HT-29 (cell line): ENCODE results near the gene ATP5MC2. TPM values are rescaled to one million over a fixed set of nuclear protein-coding genes. Genes with fewer than 3 reads are reported as not detected.
"Not testable (repeated sequence)": the region's sequence is repeated elsewhere in the genome, so short reads cannot be mapped to it uniquely, and the experiment has no call there.

Source experiments
- DNase-seq: peaks from one replicate; pipeline ENCODE4 v3.0.0-alpha.2; 2015; ENCODE audit warnings: low spot score
- total RNA-seq: library from RNA; depleted of rRNA; stranded (reverse); fragments of >200 nt; shearing (Covaris generic); gene quantifications from 2 replicates; pipeline ENCODE4 v1.2.3, GENCODE V29; 2014

ATP5MC2 gene
- total RNA-seq, 1 experiment from 2014 or later: 379 TPM

DNA sequence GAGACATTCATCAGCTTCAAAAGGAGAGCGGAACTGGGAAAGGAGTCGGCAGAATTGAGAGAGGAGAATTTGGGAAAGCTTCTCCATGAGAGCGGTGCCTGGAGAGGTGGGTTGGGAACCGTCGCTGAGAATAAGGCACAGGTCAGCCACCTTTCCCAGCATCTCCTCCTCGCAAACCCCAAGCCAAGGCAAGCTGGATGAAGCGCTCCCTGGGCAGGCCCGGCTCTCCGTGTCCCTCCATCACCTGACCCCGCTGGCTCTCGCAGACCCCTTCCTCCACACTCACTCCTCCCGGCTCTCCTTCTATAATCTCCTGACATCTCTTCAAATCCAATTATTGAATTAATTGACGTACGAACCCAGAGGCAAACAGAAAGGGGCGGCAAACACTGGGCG lies 18.9 kb upstream of the ATP5MC2 start:
- DNase-seq: no peak

DNA sequence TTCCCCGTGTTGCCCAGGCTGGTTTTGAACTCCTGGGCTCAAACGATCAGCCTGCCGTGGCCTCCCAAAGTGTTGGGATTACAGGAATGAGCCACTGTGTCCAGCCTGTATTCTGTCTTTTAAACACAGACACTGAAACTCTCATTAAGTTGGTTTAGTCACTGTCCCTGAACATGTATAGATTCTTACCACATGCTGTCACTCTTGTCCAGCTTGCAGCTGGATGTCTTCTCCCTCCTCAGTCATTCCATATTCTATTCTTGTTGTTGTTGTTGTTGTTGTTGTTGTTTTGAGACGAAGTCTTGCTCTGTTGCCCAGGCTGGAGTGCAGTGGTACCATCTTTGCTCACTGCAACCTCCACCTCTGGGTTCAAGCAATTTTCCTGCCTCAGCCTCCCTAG lies 12.3 kb upstream of the ATP5MC2 start:
- DNase-seq: no peak

DNA sequence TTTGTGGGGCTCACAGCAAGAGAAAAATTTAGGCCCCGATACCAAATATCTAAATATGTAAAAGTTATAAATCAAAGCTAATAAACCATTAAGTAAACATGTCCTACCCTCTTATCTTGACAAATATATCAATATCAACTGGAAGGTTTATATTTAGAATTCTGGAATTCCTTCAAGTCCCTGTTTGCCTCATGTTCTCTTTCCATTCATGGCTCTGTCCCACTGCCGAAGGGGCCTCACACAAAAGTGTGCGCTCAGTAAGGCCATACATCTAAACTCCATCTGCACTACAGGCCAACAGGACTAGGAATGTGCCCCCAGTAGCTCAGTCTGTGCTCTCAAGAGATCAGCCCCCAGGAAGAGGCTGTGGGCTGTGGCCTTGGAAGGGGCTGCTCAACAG lies 10.6 kb upstream of the ATP5MC2 start:
- no peak for DNase-seq

DNA sequence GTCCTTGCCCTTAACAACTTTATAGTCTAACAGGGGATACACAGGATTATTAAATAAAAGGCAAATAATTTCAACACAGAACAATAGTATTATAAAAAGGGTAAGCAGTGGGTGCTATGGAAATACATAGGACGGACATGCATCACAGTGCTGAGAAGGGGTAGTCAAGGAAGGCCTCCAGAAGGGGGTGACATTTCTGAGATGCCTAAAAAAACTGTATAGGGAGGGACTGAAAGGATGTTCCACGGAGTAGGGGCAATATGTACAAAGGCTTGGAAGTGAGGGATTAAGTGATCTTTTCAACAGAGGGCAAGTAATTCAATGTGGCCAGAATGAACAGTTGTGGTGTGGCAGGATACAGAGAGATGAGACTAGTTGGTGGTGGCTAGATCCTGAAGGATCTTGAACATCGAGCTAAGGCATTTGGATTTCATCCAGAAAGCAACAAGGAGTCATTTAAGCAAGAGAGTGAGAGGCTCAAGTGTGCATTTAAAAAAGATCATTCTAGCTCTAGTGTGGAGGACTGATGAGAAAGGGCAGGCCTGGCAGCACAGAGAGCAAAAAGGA lies 8.9 kb upstream of the ATP5MC2 start:
- DNase-seq: no peak

DNA sequence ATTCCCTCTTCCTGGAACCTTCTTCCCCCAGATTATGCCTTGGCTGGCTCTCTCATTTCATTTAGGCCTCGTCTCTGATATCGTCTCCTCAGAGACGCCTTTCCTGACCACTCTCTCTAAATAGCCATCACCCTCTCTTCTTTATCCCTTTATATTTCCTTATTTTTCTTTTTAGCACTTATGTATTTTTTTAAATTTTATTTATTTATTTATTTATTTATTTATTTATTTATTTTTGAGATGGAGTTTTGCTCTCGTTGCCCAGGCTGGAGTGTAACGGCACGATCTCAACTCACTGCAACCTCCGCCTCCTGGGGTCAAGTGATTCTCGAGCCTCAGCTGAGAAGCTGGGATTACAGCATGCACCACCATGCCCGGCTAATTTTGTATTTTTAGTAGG lies 8.1 kb upstream of the ATP5MC2 start:
- no peak for DNase-seq

DNA sequence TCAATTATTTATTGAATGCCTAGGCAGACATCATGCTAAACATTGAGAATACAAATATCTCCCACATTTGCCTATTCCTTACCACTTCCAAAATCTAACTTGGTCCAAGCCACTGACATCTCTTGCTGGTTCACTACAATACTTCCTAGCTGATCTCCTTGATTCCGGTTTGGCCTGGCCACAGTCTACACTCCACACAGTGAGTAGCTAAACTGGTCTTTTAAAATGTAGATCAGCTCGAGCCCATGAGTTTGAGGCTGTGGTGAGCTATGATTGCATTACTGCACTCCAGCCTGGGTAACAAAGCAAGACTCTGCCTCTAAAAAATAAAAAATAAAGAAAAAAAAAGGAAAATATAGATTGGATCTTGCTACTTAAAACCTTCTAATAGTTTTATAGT lies 7.6 kb upstream of the ATP5MC2 start:
- no peak for DNase-seq

DNA sequence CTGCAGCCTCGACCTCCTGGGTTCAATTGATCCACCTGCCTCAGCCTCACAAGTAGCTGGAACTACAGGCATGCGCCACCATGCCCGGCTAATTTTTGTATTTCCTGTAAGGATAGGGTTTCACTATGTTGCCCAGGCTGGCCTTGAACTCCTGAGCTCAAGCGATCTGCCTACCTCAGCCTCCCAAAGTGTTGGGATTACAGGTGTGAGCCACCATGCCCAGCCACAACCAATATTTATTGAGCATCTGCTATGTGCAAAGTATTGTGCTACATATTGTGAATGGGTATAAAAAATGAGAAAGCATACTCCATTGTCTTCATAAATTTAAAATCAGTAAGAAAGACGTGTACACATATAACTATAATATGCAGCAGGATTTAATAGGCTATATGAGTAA lies 4.2 kb upstream of the ATP5MC2 start:
- DNase-seq: not testable (repeated sequence)

DNA sequence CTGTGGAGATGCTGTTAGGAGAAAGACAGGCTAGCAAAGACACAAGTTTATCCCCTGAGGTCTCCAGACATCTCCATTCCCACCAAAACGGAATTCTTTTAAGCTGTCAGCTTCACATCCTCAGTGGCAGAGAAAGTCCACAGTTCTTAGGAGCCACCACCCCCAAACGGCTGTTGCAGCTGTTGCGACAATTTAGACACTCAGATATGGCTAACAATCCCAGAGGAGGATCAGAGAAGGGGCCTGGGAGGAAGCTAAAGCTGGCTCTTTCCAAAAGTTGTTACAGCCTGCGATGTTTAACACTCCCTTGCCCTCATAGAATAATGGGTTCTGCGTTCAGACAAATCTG lies 1.9 kb upstream of the ATP5MC2 start:
- no peak for DNase-seq

DNA sequence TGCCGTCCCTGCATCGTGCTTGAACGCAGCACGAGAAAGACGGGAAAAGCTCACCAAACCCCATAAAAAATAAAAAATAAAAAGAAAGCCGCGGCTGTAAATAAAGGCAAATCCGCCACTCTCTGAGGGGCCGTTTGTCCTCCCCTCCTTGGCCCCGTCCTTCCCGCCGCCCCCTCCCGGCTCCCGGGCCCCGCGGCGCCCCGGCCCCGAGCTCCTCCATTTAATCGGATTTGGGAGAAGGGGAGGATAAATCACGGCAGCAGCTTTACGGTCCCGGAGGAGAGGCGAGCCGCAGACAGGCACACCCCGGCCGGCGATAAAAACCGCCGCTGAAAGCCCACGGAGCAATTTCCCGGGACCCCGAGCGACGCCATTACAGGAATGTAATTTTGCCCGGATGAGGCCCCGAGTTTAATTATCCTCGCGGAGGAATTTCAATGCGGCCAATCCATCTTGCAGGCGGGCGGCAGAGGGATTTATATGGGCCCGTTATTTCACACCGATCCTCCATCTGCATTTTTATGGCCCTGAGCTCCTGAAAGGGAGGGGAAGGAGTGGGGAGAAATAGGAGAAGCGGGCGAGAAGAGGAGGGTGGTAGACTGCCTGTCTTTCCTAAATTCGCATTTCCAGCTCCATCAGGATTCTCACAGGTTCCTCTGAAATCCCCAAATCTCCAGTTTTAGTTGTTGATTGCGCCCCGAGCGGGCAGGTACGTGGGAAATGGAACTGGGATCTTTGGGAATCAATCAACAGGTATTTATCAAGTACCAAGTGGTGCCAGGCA lies 1.3 kb upstream of the ATP5MC2 start:
- DNase-seq: no peak

DNA sequence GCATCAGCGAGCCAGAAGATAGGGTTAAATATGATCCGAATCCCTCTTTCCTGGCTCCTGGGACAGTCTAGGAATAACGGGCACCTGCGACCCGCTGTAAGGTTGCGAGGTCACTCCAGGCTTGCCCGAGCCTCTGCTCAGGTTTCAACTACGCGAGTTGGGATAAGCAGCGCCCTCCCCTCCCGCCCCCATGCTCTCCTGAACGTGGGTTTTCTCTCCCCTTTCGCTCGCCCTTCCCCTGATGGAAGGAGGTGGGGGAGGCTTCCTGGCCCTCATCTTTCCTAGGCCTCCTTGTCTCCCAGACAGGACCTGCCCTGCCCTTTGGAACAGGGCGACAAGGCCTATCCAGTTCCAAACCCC lies 753 bp upstream of the ATP5MC2 start:
- no peak for DNase-seq

DNA sequence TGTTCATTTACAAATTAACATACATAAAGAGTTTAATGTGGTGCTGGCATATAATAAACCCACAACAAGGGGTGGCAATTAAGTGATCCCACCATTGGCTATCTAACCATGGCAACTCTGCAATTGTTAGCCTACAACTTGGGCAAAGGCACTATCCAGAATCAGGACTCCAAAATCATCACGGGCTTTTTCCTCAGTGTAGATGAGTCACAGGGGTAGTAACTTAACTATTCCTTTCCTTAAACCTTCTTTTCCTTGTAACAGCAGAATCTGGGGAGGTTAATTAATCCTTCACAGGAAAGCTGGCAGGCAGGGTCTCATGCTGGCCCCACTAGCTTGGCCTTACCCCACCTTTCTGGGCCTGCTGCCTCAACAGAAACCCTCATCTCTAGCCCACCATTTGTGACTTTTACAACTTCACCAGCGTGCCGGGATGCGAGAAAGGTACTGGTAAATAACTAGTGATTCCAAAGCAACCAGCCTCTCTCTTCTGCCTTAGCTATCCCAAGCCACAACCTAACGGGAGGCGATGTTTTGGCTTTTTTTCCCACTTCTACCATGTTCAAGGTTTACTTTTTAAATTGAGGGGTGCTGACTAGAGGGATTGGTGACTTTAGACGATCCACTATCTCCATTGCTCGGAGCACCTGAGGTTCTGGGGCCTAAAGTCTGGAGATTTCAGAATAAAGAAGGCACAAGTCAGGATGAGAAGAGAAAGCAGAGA lies 744 bp downstream of the ATP5MC2 start:
- DNase-seq: peak; percentile 15

DNA sequence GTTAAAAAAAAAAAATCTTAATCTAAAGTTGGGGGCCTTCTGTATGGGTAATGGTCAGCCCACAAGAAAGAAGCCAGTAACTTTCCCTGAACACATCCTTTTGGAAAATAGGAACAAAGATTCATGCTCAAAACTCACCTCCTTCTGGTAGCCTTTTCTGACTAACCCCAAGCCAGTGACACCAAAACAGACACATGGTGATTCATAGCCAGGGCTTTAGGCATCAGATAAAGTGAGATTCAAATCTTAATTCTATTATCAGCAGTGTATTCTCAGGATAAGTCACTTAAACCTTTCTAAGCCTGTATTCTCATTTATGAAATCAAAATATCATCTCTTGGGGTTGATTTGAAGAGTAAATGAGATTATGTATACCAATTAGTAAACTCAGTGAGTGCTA lies 4.9 kb downstream of the ATP5MC2 start:
- DNase-seq: no peak

DNA sequence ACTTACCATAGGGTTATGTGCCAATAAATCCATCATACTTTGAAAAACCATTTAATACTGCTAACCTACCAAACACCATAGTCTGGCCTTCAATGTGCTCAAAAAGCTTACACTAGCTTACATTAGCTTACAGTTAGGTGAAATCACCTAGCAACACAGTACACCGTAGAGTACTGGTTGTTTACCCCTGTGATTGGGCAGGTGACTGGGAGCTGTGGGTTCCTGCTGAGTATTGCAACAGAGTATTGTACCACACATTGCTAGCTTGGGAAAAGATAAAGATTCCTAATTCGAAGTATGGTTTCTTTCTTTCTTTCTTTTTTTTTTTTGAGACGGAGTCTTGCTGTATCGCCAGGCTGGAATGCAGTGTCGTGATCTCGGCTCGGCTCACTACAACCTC lies 5.6 kb downstream of the ATP5MC2 start:
- DNase-seq: no peak

DNA sequence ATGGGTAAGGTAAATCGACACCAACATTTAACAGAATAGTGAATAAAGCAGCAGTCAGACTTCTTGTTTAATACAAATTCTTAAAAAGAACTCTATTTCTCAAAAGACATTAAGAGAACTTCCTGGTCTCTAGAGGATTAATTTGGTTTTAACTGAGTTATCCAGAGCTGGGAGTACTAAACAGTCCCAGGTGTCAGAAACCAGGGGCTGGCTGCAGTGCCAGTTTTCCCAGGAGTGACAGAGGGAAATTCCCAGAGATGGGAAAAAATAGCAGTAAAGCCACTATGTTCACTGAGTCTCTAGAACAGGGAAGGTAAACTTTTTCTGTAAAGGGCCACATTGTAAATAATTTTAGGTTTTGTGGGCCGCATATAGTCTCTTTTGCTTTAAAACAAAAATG lies 8.8 kb downstream of the ATP5MC2 start:
- DNase-seq: no peak

DNA sequence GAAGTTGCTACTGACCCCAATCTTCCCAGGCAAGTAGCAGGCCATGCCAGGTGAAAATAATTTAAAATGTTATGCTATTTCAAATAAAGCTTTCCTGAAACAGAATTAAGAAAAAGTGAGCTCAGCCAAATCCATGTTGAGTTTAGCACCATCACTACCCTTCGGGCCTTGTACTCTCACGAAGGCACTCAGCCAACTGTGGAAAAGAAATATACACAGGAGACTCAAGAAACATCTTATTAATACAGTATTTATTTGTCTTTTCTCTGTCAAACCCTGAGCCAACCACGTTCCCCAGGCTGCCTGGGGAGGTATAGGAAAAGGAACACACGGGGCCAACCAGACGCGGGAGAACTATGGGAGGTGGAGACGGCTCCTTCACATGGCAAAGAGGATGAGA lies 10.9 kb downstream of the ATP5MC2 start:
- no peak for DNase-seq

DNA sequence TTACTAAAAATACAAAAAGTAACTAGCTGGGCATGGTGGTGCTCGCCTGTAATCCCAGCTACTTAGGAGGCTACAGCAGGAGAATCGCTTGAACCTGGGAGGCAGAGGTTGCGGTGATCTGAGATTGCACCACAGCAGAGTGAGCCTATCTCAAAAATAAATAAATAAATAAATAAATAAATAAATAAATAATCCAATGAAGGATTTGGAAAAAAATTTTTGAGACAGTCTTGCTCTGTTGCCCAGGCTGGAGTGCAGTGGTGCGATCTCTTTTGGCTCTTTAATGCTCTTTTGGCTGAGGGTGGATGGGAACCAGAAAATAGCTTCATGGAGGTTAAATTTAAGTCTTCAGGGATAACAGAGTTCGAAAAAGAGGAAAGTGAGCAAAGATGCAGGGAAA lies 11.7 kb downstream of the ATP5MC2 start:
- no peak for DNase-seq

DNA sequence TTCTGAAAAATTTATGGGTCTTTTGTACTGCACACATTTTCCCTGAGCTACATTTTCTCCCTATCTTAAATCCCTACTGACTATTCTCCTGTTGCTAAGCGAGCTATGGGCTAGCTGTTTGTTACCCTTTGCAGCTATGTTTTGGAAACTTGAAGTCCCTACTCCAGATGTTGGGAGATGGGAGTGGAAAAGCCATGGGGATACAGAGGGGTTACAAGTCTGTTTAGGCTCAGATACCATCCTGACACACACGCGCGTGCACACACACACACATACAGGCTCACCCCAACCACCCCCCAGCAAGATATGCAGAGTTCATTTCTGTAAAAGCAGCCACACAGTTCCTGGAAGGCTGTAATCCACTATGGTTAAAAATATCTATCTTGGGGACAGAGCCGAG lies 15.8 kb downstream of the ATP5MC2 start:
- DNase-seq: no peak

DNA sequence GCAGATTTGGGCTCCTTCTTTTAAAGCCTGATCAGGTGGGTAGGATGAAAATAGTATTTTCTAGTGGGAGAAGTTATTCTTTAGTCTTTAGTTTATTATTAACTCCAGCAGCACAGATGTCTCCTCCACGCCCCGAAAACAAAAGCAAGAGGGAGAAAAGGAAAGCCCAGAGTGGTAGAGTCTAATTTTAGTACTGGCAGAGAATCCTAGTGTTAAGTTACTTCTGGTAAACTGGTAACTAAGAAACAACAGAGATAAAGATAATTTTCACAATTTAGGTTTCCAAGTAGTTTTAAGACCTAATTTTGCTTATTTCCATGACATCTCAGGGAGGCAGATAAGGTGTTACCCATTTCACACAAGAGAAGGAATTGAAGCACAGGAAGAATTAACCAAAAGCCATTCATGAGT lies 16.3 kb downstream of the ATP5MC2 start:
- DNase-seq: peak; percentile 67

DNA sequence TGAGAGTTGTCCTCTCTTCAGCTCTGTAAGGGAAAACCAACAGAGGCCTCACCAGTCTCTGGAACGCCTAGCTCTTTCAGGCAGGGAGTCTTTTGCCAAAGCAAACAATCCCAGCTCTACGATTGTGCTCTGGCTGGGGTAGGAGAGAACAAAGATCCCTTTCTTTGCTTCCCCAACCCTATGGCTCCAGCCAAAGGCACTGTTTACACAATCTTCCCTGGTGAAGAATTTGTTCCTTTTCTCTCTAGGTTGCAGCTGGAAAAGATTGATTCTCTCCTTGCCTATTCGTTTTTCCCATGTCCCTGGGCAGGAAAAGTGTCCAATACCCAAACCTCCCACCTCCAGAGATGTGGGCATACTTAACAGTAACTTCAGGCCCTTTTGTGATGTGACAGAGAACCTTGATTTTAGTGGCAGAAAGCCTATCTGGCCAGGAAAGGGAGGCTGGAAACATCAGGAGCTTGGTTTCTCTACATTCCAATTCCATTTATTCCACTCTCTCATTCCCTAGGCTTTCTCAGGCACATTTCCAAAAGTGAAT lies 16.8 kb downstream of the ATP5MC2 start:
- peak; percentile 94 for DNase-seq

DNA sequence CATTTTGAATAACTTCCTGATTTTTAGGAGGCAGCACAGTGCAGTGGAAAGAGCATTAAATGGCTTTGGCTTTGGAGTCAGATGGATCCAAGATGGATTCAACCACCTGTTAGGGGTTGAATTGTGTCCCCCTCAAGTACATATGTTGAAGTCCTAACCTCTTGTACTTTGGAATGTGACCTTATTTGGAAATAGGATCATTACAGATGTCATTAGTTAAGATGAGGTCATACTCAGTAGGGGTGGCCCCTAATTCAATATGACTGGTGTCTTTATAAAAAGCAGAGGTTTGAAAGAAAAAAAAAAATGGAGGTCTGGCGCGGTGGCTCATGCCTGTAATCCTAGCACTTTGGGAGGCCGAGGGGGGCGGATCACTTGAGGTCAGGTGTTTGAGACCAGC lies 18.8 kb downstream of the ATP5MC2 start:
- no peak for DNase-seq

DNA sequence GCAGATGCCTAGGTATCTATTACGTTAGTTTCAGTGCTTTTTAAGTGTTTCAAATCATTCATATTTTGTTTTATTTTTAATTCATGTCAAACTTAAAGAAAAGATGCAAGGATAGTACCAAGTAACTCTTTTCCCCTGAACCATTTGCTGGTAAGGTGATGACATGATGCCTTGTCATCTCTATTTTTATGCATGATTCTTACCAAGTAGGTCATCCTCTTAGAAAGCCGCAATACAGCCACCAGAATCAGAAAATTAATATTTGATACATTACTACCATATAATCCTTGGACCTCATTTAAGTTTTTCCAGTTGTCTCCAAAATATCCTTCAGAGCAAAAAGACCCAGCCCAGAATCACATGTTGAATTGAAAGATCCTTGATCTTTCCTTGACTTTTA lies 22.3 kb downstream of the ATP5MC2 start:
- DNase-seq: no peak

DNA sequence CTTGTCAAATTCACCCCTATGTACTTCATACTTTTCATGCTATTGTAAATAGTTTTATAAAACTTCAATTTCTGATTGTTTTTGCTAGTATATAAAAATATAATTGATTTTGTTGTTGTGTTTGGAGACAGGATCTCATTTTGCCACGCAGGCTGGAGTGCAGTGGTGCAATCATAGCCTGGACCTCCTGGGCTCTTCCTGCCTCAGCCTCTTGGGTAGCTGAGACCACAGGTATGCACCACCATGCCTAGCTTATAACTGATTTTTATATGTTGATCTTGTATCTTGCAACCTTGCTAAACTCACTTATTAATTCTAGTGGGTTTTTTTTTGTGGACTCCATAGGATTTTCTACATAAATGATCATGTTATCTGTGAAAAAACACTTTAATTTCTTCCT lies 23.5 kb downstream of the ATP5MC2 start:
- no peak for DNase-seq

DNA sequence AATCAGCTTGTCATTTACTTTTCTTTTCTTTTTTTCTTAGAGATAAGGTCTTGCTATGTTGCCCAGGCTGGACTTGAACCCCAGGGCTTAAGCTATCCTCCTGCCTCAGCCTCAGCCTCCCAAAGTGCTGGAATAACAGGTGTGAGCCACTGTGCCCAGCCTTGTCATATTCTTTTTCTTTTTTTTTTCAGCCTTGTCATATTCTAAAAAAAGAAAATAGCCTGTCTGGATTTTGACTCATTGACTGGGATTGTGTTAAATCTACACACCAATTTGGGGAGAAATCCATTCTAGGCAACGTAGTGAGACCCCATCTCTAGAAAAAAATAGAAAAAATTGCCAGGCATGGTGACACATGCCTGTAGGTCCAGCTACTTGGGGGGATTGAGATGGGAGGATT lies 24.1 kb downstream of the ATP5MC2 start:
- DNase-seq: no peak
